ENCODE measurements around the gene CD83. TPM values are rescaled to one million over a fixed set of nuclear protein-coding genes. Genes with fewer than 3 reads are reported as not detected.

The CD83 gene
- total and polyA plus RNA-seq, 9 of the 15 experiments (the other 6 are each of a cell fraction or from before 2014, with no cell fraction given), result 2.5 to 4.1 (median 3.4) TPM

DNA sequence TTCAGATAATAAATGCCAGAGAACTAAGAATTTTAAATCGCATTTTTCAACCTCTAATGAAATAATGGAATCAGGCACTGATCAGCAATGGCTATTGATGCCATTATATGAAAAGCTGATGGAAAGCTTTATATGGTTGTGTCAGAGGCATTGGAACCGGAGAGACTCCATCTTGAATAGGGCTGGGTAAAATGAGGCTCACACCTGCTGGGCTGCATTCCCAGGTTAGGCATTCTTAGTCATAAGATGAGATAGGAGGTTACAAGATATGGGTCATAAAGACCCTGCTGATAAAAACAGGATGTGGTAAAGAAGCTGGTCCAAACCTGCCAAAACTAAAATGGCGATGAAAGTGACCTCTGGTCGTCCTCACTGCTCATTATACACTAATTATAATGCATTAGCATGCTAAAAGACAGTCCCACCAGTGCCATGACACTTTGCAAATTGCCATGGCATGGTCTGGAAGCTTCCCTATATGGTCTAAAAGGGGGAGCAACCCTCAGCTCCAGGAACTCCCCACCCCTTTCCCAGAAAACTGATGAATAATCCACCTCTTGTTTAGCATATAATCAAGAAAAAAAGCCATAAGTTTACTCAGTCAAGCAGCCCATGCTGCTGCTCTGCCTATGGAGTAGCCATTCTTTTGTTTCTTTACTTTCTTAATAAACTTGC lies 40.2 kb upstream of the CD83 start (continued):
- TF ChIP-seq FOXO4 (CRISPR knock-in tag; IDR thresholded peaks at IDR 0.05) (peak; percentile 89), BRF2 (IDR thresholded peaks at IDR 0.05; ENCODE audit: borderline replicate concordance, insufficient read depth, insufficient read length) (no peak), ZFP30 (CRISPR knock-in tag; IDR thresholded peaks at IDR 0.05; ENCODE audit: borderline replicate concordance) (no peak), ZNF766 (CRISPR knock-in tag; conservative IDR thresholded peaks at IDR 0.05) (peak; percentile 97), NFIC (IDR thresholded peaks at IDR 0.05) (no peak), ZNF324 (CRISPR knock-in tag; IDR thresholded peaks at IDR 0.05) (peak; percentile 19; the same call in 1 of the 2 replicates), COPS2 (conservative IDR thresholded peaks at IDR 0.05) (no peak), ZNF584 (CRISPR knock-in tag; IDR thresholded peaks at IDR 0.05; ENCODE audit: low read depth) (peak; percentile 98), TEAD4 (IDR thresholded peaks at IDR 0.05; ENCODE audit: low read length) (peak; percentile 42; the same call in 1 of the 2 replicates), TEAD4 (CRISPR knock-in tag; IDR thresholded peaks at IDR 0.05; ENCODE audit: borderline replicate concordance) (no peak), ZNF586 (CRISPR knock-in tag; conservative IDR thresholded peaks at IDR 0.05) (0 out of 2 replicates have a peak, but pooled peaks have one; percentile 31), CHCHD3 (CRISPR knock-in tag; IDR thresholded peaks at IDR 0.05) (no peak), HDGF (IDR thresholded peaks at IDR 0.05) (no peak)
- TF ChIP-seq, protein P1, sequence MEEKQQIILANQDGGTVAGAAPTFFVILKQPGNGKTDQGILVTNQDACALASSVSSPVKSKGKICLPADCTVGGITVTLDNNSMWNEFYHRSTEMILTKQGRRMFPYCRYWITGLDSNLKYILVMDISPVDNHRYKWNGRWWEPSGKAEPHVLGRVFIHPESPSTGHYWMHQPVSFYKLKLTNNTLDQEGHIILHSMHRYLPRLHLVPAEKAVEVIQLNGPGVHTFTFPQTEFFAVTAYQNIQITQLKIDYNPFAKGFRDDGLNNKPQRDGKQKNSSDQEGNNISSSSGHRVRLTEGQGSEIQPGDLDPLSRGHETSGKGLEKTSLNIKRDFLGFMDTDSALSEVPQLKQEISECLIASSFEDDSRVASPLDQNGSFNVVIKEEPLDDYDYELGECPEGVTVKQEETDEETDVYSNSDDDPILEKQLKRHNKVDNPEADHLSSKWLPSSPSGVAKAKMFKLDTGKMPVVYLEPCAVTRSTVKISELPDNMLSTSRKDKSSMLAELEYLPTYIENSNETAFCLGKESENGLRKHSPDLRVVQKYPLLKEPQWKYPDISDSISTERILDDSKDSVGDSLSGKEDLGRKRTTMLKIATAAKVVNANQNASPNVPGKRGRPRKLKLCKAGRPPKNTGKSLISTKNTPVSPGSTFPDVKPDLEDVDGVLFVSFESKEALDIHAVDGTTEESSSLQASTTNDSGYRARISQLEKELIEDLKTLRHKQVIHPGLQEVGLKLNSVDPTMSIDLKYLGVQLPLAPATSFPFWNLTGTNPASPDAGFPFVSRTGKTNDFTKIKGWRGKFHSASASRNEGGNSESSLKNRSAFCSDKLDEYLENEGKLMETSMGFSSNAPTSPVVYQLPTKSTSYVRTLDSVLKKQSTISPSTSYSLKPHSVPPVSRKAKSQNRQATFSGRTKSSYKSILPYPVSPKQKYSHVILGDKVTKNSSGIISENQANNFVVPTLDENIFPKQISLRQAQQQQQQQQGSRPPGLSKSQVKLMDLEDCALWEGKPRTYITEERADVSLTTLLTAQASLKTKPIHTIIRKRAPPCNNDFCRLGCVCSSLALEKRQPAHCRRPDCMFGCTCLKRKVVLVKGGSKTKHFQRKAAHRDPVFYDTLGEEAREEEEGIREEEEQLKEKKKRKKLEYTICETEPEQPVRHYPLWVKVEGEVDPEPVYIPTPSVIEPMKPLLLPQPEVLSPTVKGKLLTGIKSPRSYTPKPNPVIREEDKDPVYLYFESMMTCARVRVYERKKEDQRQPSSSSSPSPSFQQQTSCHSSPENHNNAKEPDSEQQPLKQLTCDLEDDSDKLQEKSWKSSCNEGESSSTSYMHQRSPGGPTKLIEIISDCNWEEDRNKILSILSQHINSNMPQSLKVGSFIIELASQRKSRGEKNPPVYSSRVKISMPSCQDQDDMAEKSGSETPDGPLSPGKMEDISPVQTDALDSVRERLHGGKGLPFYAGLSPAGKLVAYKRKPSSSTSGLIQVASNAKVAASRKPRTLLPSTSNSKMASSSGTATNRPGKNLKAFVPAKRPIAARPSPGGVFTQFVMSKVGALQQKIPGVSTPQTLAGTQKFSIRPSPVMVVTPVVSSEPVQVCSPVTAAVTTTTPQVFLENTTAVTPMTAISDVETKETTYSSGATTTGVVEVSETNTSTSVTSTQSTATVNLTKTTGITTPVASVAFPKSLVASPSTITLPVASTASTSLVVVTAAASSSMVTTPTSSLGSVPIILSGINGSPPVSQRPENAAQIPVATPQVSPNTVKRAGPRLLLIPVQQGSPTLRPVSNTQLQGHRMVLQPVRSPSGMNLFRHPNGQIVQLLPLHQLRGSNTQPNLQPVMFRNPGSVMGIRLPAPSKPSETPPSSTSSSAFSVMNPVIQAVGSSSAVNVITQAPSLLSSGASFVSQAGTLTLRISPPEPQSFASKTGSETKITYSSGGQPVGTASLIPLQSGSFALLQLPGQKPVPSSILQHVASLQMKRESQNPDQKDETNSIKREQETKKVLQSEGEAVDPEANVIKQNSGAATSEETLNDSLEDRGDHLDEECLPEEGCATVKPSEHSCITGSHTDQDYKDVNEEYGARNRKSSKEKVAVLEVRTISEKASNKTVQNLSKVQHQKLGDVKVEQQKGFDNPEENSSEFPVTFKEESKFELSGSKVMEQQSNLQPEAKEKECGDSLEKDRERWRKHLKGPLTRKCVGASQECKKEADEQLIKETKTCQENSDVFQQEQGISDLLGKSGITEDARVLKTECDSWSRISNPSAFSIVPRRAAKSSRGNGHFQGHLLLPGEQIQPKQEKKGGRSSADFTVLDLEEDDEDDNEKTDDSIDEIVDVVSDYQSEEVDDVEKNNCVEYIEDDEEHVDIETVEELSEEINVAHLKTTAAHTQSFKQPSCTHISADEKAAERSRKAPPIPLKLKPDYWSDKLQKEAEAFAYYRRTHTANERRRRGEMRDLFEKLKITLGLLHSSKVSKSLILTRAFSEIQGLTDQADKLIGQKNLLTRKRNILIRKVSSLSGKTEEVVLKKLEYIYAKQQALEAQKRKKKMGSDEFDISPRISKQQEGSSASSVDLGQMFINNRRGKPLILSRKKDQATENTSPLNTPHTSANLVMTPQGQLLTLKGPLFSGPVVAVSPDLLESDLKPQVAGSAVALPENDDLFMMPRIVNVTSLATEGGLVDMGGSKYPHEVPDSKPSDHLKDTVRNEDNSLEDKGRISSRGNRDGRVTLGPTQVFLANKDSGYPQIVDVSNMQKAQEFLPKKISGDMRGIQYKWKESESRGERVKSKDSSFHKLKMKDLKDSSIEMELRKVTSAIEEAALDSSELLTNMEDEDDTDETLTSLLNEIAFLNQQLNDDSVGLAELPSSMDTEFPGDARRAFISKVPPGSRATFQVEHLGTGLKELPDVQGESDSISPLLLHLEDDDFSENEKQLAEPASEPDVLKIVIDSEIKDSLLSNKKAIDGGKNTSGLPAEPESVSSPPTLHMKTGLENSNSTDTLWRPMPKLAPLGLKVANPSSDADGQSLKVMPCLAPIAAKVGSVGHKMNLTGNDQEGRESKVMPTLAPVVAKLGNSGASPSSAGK (IDR thresholded peaks at IDR 0.05), result no peak

Data from K562 (cell line).